Activated CD8-positive, alpha-beta T cell treated with anti-CD3 and anti-CD28 coated beads for 36 hours (primary cell): ENCODE data around the gene ADAM33. TPM values are rescaled to one million over a fixed set of nuclear protein-coding genes. Genes with fewer than 3 reads are reported as not detected.

ENCODE experiments used
- ATAC-seq: fragments of 200-7000 bp; cut with Tn5 transposase; one replicate; pipeline ENCODE4 v1.10.0; 2021; ENCODE audit warnings: mild to moderate bottlenecking, moderate library complexity
- CTCF ChIA-PET: fragments of 350-600 bp; sonication (Branson Sonifier 250); formaldehyde crosslinking; loops from one replicate; lab custom pipeline; 2021; ENCODE audit warnings: antibody characterized with exemption; lab: Charles Lee
- POLR2A ChIA-PET: fragments of 350-600 bp; sonication (Branson Sonifier 250); formaldehyde crosslinking; loops from one replicate; lab custom pipeline; 2021; ENCODE audit warnings: antibody characterized with exemption; lab: Charles Lee
- DNase-seq: peaks from one replicate; pipeline ENCODE4 v3.0.0-alpha.2; 2020
- H3K27ac Mint-ChIP-seq: one replicate; pipeline ENCODE4 v1.8.0; 2021; ENCODE audit warnings: mild to moderate bottlenecking, mixed read lengths
- H3K27me3 Mint-ChIP-seq: one replicate; pipeline ENCODE4 v1.8.0; 2021; ENCODE audit warnings: mixed read lengths
- H3K36me3 Mint-ChIP-seq: one replicate; pipeline ENCODE4 v1.8.0; 2021; ENCODE audit warnings: low read depth, mixed read lengths
- H3K4me1 Mint-ChIP-seq: one replicate; pipeline ENCODE4 v1.8.0; 2021; ENCODE audit warnings: low read depth, mixed read lengths
- H3K4me3 Mint-ChIP-seq: one replicate; pipeline ENCODE4 v1.8.0; 2021; ENCODE audit warnings: mild to moderate bottlenecking, moderate library complexity, mixed read lengths
- H3K9me3 Mint-ChIP-seq: one replicate; pipeline ENCODE4 v1.8.0; 2021; ENCODE audit warnings: mixed read lengths
- intact Hi-C: fragments of 100-400 bp; cut with micrococcal nuclease; formaldehyde crosslinking; loops from one replicate; pipeline ENCODE4 v1.10.0; 2022
- total RNA-seq, 2 experiments: library from RNA; stranded (reverse); gene quantifications; one replicate each; pipeline ENCODE4 v1.2.3, GENCODE V29; 2021
- TF ChIP-seq, protein P1 (sequence below): fragments of 200-600 bp; IDR thresholded peaks from one replicate; pipeline ENCODE4 v1.8.0; 2022; ENCODE audit warnings: antibody characterized with exemption, mild to moderate bottlenecking

ADAM33 gene
- total RNA-seq, 2 experiments from 2014 or later = not detected

- Mint-ChIP-seq H3K9me3 (no peaks in the 10 kb centered on the region), H3K4me3 (no peak overlapping the region), H3K27me3 (no peaks in the 10 kb centered on the region), H3K36me3 (peaks cover 14% of the 10 kb centered on the region), H3K27ac (no peak overlapping the region), H3K4me1 (no peaks in the 10 kb centered on the region)
- CTCF ChIA-PET = interaction anchor here (1.3 kb wide), 1 partner anchor 9 kb away, joined by 3 read pairs; no protein-coding TSS in a partner anchor
- DNase-seq (no peak), ATAC-seq (no peak)
- POLR2A ChIA-PET = no interaction called here
- TF ChIP-seq, protein P1, sequence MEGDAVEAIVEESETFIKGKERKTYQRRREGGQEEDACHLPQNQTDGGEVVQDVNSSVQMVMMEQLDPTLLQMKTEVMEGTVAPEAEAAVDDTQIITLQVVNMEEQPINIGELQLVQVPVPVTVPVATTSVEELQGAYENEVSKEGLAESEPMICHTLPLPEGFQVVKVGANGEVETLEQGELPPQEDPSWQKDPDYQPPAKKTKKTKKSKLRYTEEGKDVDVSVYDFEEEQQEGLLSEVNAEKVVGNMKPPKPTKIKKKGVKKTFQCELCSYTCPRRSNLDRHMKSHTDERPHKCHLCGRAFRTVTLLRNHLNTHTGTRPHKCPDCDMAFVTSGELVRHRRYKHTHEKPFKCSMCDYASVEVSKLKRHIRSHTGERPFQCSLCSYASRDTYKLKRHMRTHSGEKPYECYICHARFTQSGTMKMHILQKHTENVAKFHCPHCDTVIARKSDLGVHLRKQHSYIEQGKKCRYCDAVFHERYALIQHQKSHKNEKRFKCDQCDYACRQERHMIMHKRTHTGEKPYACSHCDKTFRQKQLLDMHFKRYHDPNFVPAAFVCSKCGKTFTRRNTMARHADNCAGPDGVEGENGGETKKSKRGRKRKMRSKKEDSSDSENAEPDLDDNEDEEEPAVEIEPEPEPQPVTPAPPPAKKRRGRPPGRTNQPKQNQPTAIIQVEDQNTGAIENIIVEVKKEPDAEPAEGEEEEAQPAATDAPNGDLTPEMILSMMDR = no peak
- intact Hi-C loops = no loop called here
Observed at GRCh38 chr20:3629893-3630292, 51.9 kb downstream of the ADAM33 start.

GRCh38 chr20:3628502-3629314, 53.1 kb downstream of the ADAM33 start:
- CTCF ChIA-PET = interaction anchor here (1.3 kb wide), 1 partner anchor 8 kb away, joined by 3 read pairs; no protein-coding TSS in a partner anchor
- ATAC-seq = no peak
- H3K9me3 Mint-ChIP-seq = no peaks in the 10 kb centered on the region

GRCh38 chr20:3627476-3627875, 54.3 kb downstream of the ADAM33 start:
- Mint-ChIP-seq H3K27ac (no peak overlapping the region), H3K27me3 (no peaks in the 10 kb centered on the region), H3K9me3 (no peaks in the 10 kb centered on the region), H3K36me3 (peaks cover 14% of the 10 kb centered on the region), H3K4me1 (no peaks in the 10 kb centered on the region), H3K4me3 (no peak overlapping the region)
- TF ChIP-seq, protein P1 = no peak
- intact Hi-C loops = no loop called here
- POLR2A ChIA-PET = no interaction called here
- no peak for DNase-seq
- ATAC-seq = no peak
- CTCF ChIA-PET = no interaction called here

More at GRCh38 chr20:3628502-3629314, 53.1 kb downstream of the ADAM33 start:
- no peak for DNase-seq
- Mint-ChIP-seq H3K27ac (no peak overlapping the region), H3K4me1 (no peaks in the 10 kb centered on the region), H3K4me3 (no peak overlapping the region), H3K27me3 (no peaks in the 10 kb centered on the region), H3K36me3 (peaks cover 14% of the 10 kb centered on the region)
- TF ChIP-seq, protein P1 = no peak
- POLR2A ChIA-PET = no interaction called here
- intact Hi-C loops = no loop called here

DNA sequence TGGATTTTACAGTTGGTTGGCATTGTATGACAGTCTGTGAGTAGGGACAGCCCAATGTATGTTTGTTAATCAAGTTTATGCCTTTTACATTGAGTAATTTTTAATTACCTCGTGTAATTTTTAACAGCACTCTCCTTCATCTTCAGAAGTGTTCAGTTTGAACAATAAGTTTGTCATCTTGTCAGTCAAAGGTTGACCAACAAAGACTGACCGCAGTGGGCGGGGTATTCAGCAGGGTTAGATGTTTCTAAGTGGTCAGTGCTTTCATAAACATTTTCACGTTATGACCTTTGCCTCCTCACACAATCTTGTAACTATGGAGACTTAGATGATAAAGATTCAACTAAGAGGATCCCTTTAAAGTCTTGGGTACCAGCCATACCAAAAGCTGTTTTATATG, 59.4 kb downstream of the ADAM33 start:
- Mint-ChIP-seq H3K36me3 (peaks cover 4% of the 10 kb centered on the region), H3K9me3 (no peaks in the 10 kb centered on the region), H3K27me3 (no peaks in the 10 kb centered on the region), H3K27ac (no peak overlapping the region), H3K4me3 (no peak overlapping the region), H3K4me1 (no peaks in the 10 kb centered on the region)
- intact Hi-C loops = no loop called here
- DNase-seq (no peak), ATAC-seq (no peak)
- POLR2A ChIA-PET = no interaction called here
- CTCF ChIA-PET = no interaction called here
- TF ChIP-seq, protein P1 = no peak

GRCh38 chr20:3621111-3621510, 60.7 kb downstream of the ADAM33 start:
- ATAC-seq = no peak
- no peaks in the 10 kb centered on the region for H3K27me3 Mint-ChIP-seq
- no peaks in the 10 kb centered on the region for H3K36me3 Mint-ChIP-seq
- ChIA-PET POLR2A (no interaction called here), CTCF (interaction anchor here (1.0 kb wide), 1 partner anchor 9 kb away, joined by 3 read pairs; no protein-coding TSS in a partner anchor)
- no peak for DNase-seq
- H3K4me3 Mint-ChIP-seq = no peak overlapping the region
- H3K27ac Mint-ChIP-seq = no peak overlapping the region
- H3K4me1 Mint-ChIP-seq = no peaks in the 10 kb centered on the region
- intact Hi-C loops = no loop called here
- H3K9me3 Mint-ChIP-seq = no peaks in the 10 kb centered on the region
- TF ChIP-seq, protein P1 = no peak
